Colonic mucosa (tissue), 4 donors: ENCODE measurements around the gene CREB1. TPM values are rescaled to one million over a fixed set of nuclear protein-coding genes. Genes with fewer than 3 reads are reported as not detected.

Source experiments
- DNase-seq: peaks from one replicate; pipeline ENCODE4 v3.0.0-alpha.2; 2020
- H3K27ac ChIP-seq: fragments of 200-600 bp; one replicate; pipeline ENCODE4 v1.8.0; 2021
- H3K27me3 ChIP-seq: fragments of 200-600 bp; one replicate; pipeline ENCODE4 v1.8.0; 2021
- H3K36me3 ChIP-seq: fragments of 200-600 bp; one replicate; pipeline ENCODE4 v1.8.0; 2021
- H3K4me1 ChIP-seq: fragments of 200-600 bp; one replicate; pipeline ENCODE4 v1.8.0; 2021; ENCODE audit warnings: mild to moderate bottlenecking
- H3K4me3 ChIP-seq: fragments of 200-600 bp; one replicate; pipeline ENCODE4 v1.8.0; 2021
- H3K9ac ChIP-seq, 2 donors: one replicate each; pipeline ENCODE4 v1.7.0; 2013; ENCODE audit warnings: control low read depth in 2 of 2, low read depth in 2 of 2, low read length in 2 of 2
- H3K9me3 ChIP-seq: fragments of 200-600 bp; one replicate; pipeline ENCODE4 v1.8.0; 2021
- CTCF ChIP-seq: fragments of 200-600 bp; IDR thresholded peaks from one replicate; pipeline ENCODE4 v1.8.0; 2022; ENCODE audit warnings: antibody characterized with exemption, mild to moderate bottlenecking
- intact Hi-C: fragments of 100-400 bp; cut with DNase I; formaldehyde crosslinking; loops from one replicate; pipeline ENCODE4 v1.14.1; 2022
- total RNA-seq, 2 donors: library from RNA; stranded (reverse); fragmentation: NEBNext Ultra II Directional in 1 of 2; extraction: Animal tissue kit (Norgen Biotek cat#: 25700) in 1 of 2; gene quantifications; one replicate each; pipeline ENCODE4 v1.2.1, GENCODE V29; 2021
- donor health status: healthy.
- donor health status: DM: no; HTN: no; CAD: no.
- donor health status: DM: no; HTN: no; CAD: no.

CREB1 gene
- total RNA-seq, 2 donors from 2014 or later, result 46.0 to 55.4 TPM

GRCh38 chr2:207624185-207625013, 94.6 kb downstream of the CREB1 start:
- intact Hi-C loops, result loop anchor here (5.0 to 10.0 kb wide), 4 partner anchors 88 to 450 kb away; partner anchors contain the start of gene CCNYL1
- Histone ChIP-seq H3K27ac (peak overlapping the region; percentile 95), H3K27me3 (no peaks in the 10 kb centered on the region), H3K9me3 (no peaks in the 10 kb centered on the region), H3K9ac (peak overlapping the region; percentile 93 to 97), H3K4me1 (peaks cover 6% of the 10 kb centered on the region), H3K4me3 (peak overlapping the region; percentile 93), H3K36me3 (no peaks in the 10 kb centered on the region)
- no peak for TF ChIP-seq CTCF
- peak; percentile 70 for DNase-seq

- H3K4me1 ChIP-seq, result peaks cover 6% of the 10 kb centered on the region
- peak; percentile 27 for TF ChIP-seq CTCF
- H3K27ac ChIP-seq, result peak within 1 kb of the TSS; percentile 95
- H3K9me3 ChIP-seq, result no peaks in the 10 kb centered on the region
- no peaks in the 10 kb centered on the region for H3K36me3 ChIP-seq
- H3K4me3 ChIP-seq, result peak within 1 kb of the TSS; percentile 93
- H3K27me3 ChIP-seq, result no peaks in the 10 kb centered on the region
- peak within 1 kb of the TSS; percentile 93 to 97 for H3K9ac ChIP-seq
- peak; percentile 94 for DNase-seq
- intact Hi-C loops, result loop anchor here (5.0 to 10.0 kb wide), 3 partner anchors 87 to 450 kb away; partner anchors contain the start of gene CCNYL1
Measured at GRCh38 chr2:207625014-207625907, 95.5 kb downstream of the CREB1 start, which contains the start of gene METTL21A. Gene METTL21A (minus strand): TSS chr2:207625394. CDS start chr2:207624375, 1,019 bp downstream.

DNA sequence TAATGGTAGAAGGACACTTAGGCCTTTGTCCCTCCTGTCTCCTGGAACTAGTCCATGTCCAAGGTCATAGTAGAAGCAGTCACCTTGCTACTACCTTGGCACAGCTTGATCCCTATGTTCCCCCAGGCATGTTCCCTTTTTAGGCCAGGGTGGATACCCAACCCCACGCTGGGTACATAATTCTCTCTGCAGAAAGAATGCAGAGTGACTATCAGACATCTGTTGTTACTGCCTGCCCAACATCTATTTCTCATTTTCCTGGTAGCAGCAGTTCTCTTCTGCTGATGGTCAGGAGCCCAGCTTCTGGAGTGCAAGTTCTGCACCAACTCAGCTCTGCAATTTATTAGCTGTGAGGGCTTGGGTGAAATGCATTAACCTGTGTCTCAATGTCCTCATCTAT, 99.8 kb downstream of the CREB1 start:
- H3K9ac ChIP-seq, result no peak overlapping the region
- H3K27ac ChIP-seq, result no peak overlapping the region
- DNase-seq, result no peak
- no peak for TF ChIP-seq CTCF
- no peaks in the 10 kb centered on the region for H3K9me3 ChIP-seq
- H3K4me1 ChIP-seq, result no peaks in the 10 kb centered on the region
- intact Hi-C loops, result loop anchor here (5.0 to 10.0 kb wide), 3 partner anchors 83 to 445 kb away; partner anchors contain the start of gene CCNYL1
- H3K4me3 ChIP-seq, result no peak overlapping the region
- no peaks in the 10 kb centered on the region for H3K27me3 ChIP-seq
- no peaks in the 10 kb centered on the region for H3K36me3 ChIP-seq

DNA sequence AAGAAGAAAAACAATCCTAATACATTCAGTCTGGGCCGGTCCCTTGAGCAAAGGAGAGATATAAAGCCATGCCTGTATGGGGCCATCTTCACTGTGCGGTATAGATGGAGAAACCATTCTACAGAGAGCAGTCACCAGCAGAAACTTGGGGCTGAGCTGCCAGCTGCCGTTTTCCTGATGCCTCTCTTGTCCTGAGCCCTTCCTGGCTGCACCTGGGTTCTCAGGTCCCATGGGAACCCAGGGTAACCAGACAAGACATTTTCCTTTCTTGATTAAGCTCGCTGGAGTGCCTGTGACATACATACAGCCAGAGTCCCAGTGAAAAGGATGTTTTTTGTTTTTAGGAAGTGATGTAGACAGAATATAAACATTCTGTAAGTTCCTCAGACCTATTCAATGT, 100.7 kb downstream of the CREB1 start:
- no peaks in the 10 kb centered on the region for H3K9me3 ChIP-seq
- H3K9ac ChIP-seq, result no peak overlapping the region
- H3K27me3 ChIP-seq, result no peaks in the 10 kb centered on the region
- intact Hi-C loops, result no loop called here
- no peak for DNase-seq
- no peak overlapping the region for H3K4me3 ChIP-seq
- no peaks in the 10 kb centered on the region for H3K36me3 ChIP-seq
- no peak for TF ChIP-seq CTCF
- H3K4me1 ChIP-seq, result no peaks in the 10 kb centered on the region
- no peak overlapping the region for H3K27ac ChIP-seq
